GM21526 (cell line): ENCODE data around the gene GALNT10.

Source experiments
- ATAC-seq: cut with Tn5 transposase; IDR thresholded peaks from one replicate; pipeline ENCODE4 v1.9.1; 2021; ENCODE audit warnings: moderate library complexity; ENCODE audit not compliant: unreplicated experiment, low FRiP score

GALNT10 gene

GRCh38 chr5:154394307-154394706 is 203.8 kb downstream of the GALNT10 start:
- no peak for ATAC-seq

DNA sequence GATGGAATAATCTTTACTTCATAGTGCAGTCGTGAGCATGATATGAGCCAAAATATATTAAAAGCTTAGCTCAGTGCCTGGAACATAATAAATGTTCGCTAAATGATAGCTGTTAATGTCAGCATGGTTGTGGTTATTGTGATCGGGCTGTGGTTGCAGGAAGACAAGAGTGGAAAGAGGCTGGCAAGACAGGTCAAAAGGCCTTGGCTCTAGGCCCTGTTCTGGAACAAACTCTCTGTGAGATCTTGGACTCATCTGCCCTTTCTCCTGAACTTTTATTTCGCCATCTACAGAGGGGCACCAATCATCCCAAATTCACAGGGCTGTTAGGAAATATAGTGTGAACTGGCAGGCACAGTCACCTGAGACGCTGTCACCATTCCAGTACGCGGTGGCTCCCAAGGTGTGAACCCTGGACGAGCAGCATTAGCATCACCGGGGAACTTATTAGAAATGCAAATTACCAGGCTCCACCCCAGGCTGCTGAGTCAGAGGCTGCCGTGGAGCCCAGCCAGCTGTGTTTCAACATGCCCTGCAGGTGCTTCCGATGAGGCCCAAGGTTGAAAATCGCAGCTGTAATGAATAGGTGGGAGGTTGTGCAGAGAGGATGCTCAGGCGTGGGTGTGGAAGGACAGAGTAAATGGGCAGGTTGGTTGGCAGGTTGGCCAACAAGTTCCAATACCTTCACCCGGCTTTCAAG is 205.0 kb downstream of the GALNT10 start:
- ATAC-seq: peak; percentile 79

DNA sequence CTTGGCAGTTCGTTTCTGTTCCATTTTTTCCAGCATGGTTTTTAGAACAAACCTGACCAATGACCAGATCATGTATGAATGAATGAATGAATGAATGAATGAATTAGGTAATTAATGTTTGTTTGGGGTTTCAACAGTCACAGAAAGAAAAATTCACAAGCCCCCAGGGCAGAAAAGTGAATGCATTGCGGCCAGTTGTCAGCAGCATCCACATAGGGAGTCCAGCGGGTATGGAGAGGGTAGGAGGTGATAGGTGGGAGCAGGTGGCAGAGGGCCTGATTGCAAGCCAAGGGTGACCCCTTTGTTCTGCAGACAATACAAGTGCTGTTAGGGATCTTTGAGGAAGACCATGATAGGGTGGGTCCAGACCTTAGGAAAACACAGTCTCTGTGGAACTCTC is 205.6 kb downstream of the GALNT10 start:
- no peak for ATAC-seq

DNA sequence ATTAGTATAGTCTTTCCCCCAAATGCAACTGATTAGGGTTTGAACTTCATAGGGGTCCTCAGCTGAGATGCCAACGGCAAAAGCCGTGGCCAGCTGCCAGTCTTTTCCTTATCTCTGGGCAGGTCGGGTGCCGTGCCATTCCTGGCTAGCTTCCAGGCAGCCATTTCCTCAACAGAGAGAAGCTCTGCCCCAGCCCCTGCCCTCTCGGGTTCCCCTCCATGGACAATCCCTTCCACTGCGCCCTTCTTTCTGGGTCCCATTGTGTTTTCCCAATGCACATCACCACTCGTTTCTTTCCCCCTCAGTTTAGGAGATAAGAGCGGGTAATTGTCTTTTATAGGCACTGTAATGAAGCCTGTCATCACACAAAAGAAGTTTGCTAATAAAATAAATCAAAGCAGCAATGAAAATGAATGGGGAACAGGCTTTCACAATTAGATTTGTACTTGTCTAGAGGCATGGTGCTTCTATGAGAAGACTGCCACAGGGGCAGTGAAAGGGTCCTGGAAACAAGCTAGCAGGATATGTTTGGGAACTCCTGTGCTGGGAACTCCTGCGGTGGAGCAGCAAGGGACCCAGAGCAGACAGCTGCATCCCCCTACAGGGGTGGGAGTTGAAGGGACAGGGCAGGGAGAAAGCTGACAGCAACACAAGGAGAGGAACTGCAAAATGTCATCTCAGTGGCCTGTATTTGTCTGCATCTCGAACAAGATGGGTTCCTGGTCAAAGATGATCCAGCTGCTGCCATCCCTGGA is 207.3 kb downstream of the GALNT10 start:
- ATAC-seq: no peak

- no peak for ATAC-seq
Measured at GRCh38 chr5:154400678-154401077, 210.1 kb downstream of the GALNT10 start.

GRCh38 chr5:154401355-154401754 is 210.8 kb downstream of the GALNT10 start:
- no peak for ATAC-seq

DNA sequence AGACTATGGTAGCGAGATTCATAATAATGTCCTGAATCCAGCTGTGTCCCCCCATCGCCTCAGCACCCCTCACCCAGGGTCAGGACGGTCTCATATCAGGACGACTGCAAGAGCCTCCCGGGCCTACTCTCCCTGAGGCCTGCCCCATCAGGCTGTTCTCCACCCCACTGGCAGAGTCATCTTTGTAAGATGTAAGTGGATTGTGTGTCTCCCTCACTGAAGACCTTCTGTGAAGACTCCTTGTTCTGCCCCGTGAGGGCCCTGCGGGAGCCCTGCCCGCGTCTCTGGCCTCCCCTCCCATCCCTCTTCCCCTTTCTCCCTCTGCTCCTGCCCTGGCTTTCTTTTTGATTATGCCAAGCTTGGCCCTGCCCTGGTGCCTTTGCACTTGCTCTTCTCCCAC is 211.4 kb downstream of the GALNT10 start:
- no peak for ATAC-seq

DNA sequence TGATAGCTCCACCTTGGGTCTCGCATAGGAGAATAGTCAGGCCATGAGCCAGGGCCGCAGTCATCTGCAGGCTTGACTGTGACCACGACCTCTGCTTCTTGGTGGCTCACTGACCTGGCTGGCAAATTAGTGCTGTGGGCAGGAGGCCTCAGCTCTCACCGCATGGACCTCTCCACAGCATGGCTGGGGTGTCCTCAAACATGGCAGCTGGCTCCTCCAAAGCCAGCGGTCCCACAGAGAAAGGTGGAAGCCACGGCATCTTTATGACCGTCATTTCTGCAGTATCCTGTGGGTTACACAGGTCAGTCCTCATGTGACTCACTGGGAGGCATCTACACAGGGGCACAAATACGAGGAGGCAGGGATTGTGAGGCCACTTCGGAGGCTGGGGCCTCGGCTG is 212.1 kb downstream of the GALNT10 start:
- ATAC-seq: no peak

DNA sequence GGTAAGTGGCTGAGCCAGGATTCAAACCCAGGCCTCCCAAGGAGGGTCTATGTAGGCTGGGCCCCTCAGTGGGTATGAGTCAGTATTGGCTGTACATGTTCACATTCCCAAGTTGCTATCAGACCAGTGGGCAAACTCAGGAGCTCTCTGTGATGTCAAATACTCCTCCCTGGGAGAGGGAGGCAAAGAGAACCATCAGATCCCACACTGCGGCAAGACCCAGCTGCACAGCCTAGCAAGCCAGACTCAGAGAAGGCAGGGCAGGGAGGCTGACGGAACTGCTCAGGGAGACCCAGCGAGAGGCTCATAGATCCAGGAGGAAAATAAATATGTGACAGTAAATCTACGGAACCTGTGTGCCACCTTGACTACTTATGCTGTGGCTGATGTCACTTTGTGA is 212.7 kb downstream of the GALNT10 start:
- no peak for ATAC-seq

GRCh38 chr5:154403776-154404387 is 213.3 kb downstream of the GALNT10 start:
- ATAC-seq: no peak

DNA sequence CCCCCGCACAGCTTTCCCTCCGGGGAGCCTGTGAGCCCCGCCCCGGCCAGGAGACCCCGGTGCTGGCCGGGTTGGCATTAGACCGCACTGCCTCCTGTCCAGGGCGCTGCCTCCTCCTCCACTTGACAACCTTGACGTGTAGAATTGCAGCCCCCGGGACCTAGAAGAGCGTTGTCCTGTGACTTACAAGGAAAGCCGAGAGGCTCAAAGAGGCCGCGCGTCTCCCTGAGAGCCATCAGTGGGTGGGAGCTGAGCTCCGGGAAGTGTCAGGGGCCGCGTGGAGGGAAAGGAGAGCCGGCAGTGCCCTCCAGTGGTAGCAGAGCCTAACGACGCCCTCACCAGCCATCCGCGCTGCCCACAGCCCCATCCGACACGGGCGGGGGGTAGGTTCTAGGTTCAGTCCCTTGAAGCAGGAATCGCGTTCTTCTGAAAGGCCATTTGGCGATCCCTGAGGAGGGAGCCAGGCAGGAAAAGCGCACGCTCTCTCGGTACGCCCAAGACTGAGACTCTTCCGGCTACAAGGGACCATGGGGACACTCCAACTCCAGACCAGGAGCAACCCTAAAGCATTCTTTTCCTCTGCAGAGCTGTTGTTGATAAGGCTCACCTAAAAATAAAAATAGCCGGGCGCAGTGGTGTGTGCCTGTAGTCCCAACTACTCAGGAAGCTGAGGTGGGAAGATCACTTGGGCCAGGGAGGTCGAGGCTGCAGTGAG is 214.7 kb downstream of the GALNT10 start:
- peak; percentile 95 for ATAC-seq

- no peak for ATAC-seq
Measured at GRCh38 chr5:154406231-154406630, 215.7 kb downstream of the GALNT10 start.

DNA sequence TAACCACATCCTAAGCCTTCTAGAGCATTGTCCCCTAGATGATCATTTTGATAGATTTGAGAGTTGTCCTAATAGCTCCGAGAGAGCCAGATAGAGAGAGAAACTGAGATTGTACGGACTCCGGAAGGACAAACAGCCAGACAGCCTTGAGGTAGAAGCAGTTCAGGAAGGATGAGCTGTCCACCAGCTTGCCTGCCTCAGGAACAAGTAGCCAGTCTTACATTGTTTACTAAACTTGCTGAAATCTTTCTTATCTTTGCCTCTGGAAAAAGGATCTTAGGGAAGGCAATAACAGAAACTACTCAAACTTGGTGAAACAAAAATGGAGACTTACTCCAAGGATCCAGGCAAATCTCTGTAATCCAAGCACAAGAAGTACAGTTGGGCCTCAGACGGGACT is 216.3 kb downstream of the GALNT10 start:
- ATAC-seq: no peak

DNA sequence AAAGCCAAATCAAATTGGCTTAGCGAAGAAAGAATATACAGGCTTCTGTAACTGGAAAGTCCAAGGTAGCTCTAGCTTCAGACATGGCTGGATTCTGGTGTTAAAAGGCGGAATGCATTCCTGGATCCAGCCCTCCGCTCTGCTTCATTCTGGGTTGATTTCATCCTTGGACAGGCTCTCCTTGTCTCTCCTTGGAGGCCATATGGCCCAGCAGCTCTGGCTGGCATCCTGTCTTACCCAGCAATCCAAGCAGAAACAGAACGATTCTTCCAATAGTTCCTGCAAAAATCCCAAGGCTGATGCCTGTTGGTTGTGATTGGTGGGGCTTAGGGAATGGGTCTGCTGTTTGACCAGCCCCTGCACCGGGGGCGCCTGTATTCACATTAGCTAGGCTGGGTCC is 218.3 kb downstream of the GALNT10 start:
- no peak for ATAC-seq

GRCh38 chr5:154409230-154409840 is 218.8 kb downstream of the GALNT10 start:
- no peak for ATAC-seq

DNA sequence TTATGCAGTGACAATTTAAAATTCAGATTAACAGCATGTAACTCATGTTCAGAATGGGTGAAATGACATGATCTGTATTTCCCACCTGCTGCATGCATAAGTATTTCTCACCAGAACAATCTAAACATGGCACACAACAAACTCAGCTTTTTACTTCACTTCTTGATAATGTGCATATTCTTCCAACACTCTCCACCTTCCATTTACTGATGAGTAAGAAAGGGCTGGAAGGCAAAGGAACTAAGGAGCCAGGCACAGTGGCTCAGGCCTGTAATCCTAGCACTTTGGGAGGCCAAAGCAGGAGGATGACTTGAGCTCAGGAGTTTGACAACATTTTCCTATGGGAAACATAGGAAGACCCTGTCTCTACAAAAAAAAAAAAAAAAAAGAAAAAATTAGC is 219.5 kb downstream of the GALNT10 start:
- no peak for ATAC-seq

DNA sequence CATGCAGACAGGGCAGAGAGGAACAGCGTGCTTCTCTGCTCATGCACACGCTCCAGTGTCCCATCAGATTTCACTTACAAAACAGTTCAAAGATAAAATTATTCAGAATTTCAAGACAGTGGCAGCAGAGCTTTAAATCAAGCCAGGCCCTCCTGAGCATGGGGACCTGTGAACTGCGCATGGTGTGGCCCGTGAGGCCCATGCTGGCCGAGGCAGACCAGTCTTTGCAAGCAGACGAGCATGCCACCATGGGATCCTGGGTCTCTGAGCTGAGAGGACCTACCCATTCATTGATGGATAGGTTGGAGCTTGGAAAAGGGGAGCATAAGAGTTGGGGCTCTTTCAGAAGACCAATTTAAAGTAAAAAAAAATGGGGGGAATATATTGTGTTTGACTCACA is 220.3 kb downstream of the GALNT10 start:
- no peak for ATAC-seq

DNA sequence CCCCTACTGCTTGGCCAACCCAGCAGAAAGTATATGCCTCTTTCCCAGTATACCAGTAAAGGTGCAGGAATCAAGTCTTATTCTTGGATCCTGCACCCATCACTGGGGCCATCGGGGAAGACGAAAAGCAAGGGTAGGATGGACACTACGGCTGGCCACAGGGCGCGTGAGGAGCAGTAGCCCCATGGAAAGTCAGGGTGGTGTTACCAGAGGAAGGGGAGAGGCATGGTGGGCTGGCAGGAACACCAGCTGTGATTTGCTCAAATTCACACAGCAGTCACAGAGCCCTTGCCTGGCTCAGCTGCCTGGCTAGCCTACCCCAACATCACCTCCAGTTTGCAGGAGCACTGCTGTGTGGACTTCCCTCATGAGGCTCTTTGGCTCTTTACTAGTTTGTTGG is 220.8 kb downstream of the GALNT10 start:
- ATAC-seq: no peak

GRCh38 chr5:154412316-154412715 is 221.8 kb downstream of the GALNT10 start:
- no peak for ATAC-seq

- ATAC-seq: no peak
Measured at GRCh38 chr5:154412925-154413324, 222.4 kb downstream of the GALNT10 start.

GRCh38 chr5:154415114-154415513 is 224.6 kb downstream of the GALNT10 start:
- no peak for ATAC-seq
